ENCODE results near the gene PPP1R1C. TPM values are rescaled to one million over a fixed set of nuclear protein-coding genes. Genes with fewer than 3 reads are reported as not detected.

Gene PPP1R1C
- total RNA-seq, 1 experiment from 2014 or later: 4.0 TPM

DNA sequence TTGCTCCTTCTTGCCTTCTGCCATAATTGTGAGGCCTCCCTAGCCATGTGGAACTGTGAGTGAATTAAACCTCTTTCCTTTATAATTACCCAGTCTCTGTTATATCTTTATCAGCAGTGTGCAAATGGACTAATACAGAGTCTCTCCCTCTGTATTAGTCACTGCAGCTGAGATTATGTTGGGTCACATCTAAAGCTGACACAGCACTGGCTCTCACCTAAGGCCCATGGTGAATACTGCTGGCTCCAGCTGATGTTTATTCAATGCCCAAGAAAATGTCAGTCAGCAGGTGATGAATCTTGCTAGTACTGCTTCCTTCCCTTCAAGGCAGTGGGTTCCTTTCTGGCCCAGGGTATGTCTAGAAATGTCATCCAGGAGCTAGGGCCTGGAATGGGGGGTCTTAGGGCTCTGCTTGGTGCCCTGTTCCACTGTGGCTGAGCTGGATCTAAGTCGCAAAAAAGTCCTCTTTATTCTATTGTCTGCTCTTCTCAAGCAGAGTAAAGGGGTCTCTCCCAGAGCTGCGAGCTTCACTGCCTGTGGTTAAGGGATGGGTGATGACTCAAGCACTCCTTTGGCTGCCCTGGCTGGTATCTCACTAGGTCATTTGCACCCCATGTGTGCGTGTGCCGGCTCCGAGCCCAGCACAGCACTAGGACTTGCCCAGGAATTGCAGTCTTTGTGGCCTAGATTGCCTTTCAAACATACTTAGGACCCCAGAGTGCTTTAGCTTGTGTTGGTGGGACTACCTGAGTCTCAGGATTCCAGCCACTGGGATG, 29.9 kb downstream of the PPP1R1C start:
- Histone ChIP-seq H3K27me3 (ENCODE audit: insufficient read depth, low read length) (no peaks in the 10 kb centered on the region), H3K23ac (ENCODE audit: insufficient read length, low read depth, low read length) (no peak overlapping the region), H4K5ac (ENCODE audit: insufficient read length, low read depth, low read length) (no peak overlapping the region), H2BK12ac (ENCODE audit: insufficient read length, low read depth, low read length) (no peak overlapping the region), H2BK15ac (ENCODE audit: low read depth, low read length) (no peak overlapping the region), H3K4me1 (ENCODE audit: insufficient read depth, low read length) (no peaks in the 10 kb centered on the region), H2BK20ac (ENCODE audit: low read depth, low read length, poor library complexity, severe bottlenecking) (no peak overlapping the region), H3T11ph (ENCODE audit: low read length) (no peak overlapping the region), H4K20me1 (ENCODE audit: control insufficient read depth, insufficient read depth, insufficient read length) (no peaks in the 10 kb centered on the region), H3K18ac (ENCODE audit: insufficient read length, low read depth, low read length) (no peak overlapping the region), H3K14ac (ENCODE audit: insufficient read depth, low read length) (no peak overlapping the region), H3K4ac (ENCODE audit: low read depth, low read length) (no peak overlapping the region), H2BK5ac (ENCODE audit: insufficient read length, low read length) (no peak overlapping the region), H4K8ac (replicated peaks; ENCODE audit: insufficient read length, low read depth, low read length) (no peak overlapping the region), H2BK120ac (ENCODE audit: low read depth, low read length, poor library complexity, severe bottlenecking) (no peak overlapping the region), H3K4me2 (ENCODE audit: insufficient read depth, insufficient read length, low read length) (no peak overlapping the region), H3K9me3 (ENCODE audit: control insufficient read depth, low read depth, low read length) (no peaks in the 10 kb centered on the region), H3K79me1 (ENCODE audit: insufficient read depth, low read depth, low read length, poor library complexity, severe bottlenecking) (no peaks in the 10 kb centered on the region), H2AK5ac (ENCODE audit: insufficient read length, low read length) (no peak overlapping the region), H4K91ac (ENCODE audit: insufficient read length, low read depth, low read length) (no peak overlapping the region), H3K27ac (ENCODE audit: insufficient read length, low read depth, low read length) (no peak overlapping the region), H3K9ac (ENCODE audit: extremely low read depth, insufficient read length, low read length) (no peak overlapping the region), H2AFZ (ENCODE audit: low read length) (no peak overlapping the region), H3K23me2 (ENCODE audit: insufficient read length, low read depth, low read length, poor library complexity, severe bottlenecking) (no peaks in the 10 kb centered on the region), H3K56ac (ENCODE audit: insufficient read length, low read depth, low read length) (no peak overlapping the region), H3K79me2 (ENCODE audit: insufficient read depth, low read length) (no peaks in the 10 kb centered on the region)
- TF ChIP-seq, protein P1, sequence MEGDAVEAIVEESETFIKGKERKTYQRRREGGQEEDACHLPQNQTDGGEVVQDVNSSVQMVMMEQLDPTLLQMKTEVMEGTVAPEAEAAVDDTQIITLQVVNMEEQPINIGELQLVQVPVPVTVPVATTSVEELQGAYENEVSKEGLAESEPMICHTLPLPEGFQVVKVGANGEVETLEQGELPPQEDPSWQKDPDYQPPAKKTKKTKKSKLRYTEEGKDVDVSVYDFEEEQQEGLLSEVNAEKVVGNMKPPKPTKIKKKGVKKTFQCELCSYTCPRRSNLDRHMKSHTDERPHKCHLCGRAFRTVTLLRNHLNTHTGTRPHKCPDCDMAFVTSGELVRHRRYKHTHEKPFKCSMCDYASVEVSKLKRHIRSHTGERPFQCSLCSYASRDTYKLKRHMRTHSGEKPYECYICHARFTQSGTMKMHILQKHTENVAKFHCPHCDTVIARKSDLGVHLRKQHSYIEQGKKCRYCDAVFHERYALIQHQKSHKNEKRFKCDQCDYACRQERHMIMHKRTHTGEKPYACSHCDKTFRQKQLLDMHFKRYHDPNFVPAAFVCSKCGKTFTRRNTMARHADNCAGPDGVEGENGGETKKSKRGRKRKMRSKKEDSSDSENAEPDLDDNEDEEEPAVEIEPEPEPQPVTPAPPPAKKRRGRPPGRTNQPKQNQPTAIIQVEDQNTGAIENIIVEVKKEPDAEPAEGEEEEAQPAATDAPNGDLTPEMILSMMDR (conservative IDR thresholded peaks at IDR 0.05): no peak
- DNase-seq: no peak
- no CpG with 5 or more reads among the region's 5 CpGs for WGBS (ENCODE audit: extremely low coverage, insufficient read length, low lambda C conversion rate)
- Mint-ChIP-seq H3K36me3 (ENCODE audit: insufficient read depth in 1 of 3, low read depth in 3 of 3) (no peaks in the 10 kb centered on the region), H3K27ac (no peak overlapping the region), H3K27me3 (ENCODE audit: low read depth) (no peaks in the 10 kb centered on the region; the same call in 1 of the 2 replicates), H3K4me1 (peaks cover 3 to 4% of the 10 kb centered on the region in 2 experiments), H3K4me3 (no peak overlapping the region), H3K9me3 (peaks cover 0 to 10% of the 10 kb centered on the region in 2 experiments; a peak in 4 of 5 replicates)
